ENCODE data around the gene TRIM9.
"Not testable (repeated sequence)": the region's sequence is repeated elsewhere in the genome, so short reads cannot be mapped to it uniquely, and the experiment has no call there.

Gene TRIM9

GRCh38 chr14:50974118-50974517 is 120.8 kb downstream of the TRIM9 start:
- H3K27ac Mint-ChIP-seq: no peak overlapping the region
- peaks cover 19 to 62% of the 10 kb centered on the region in 2 donors for H3K27me3 Mint-ChIP-seq
- no peaks in the 10 kb centered on the region for H3K9me3 Mint-ChIP-seq
- H3K36me3 Mint-ChIP-seq (ENCODE audit: insufficient read depth): no peaks in the 10 kb centered on the region
- no peaks in the 10 kb centered on the region for H3K4me1 Mint-ChIP-seq (ENCODE audit: low read depth in 2 of 2)
- no peak for ATAC-seq (replicated peaks)
- no peak for DNase-seq
- H3K4me3 Mint-ChIP-seq: no peak overlapping the region

GRCh38 chr14:50972734-50973133 is 122.2 kb downstream of the TRIM9 start:
- Mint-ChIP-seq H3K27ac (no peak overlapping the region), H3K4me3 (no peak overlapping the region), H3K36me3 (ENCODE audit: insufficient read depth) (no peaks in the 10 kb centered on the region), H3K4me1 (ENCODE audit: low read depth in 2 of 2) (no peaks in the 10 kb centered on the region), H3K9me3 (no peaks in the 10 kb centered on the region), H3K27me3 (peaks cover 14 to 59% of the 10 kb centered on the region in 2 donors)
- ATAC-seq (replicated peaks): no peak
- DNase-seq: no peak

- H3K4me1 Mint-ChIP-seq (ENCODE audit: low read depth in 2 of 2): no peaks in the 10 kb centered on the region
- H3K27me3 Mint-ChIP-seq: peaks cover 6 to 46% of the 10 kb centered on the region in 2 donors
- H3K27ac Mint-ChIP-seq: no peak overlapping the region
Observed at GRCh38 chr14:50970886-50971781, 123.8 kb downstream of the TRIM9 start.

GRCh38 chr14:50967790-50968189 is 127.1 kb downstream of the TRIM9 start:
- H3K4me1 Mint-ChIP-seq (ENCODE audit: low read depth in 2 of 2): no peaks in the 10 kb centered on the region
- H3K4me3 Mint-ChIP-seq: no peak overlapping the region
- ATAC-seq (replicated peaks) (no peak), DNase-seq (no peak)
- no peaks in the 10 kb centered on the region for H3K9me3 Mint-ChIP-seq
- H3K27ac Mint-ChIP-seq: no peak overlapping the region
- no peaks in the 10 kb centered on the region for H3K36me3 Mint-ChIP-seq (ENCODE audit: insufficient read depth)
- peaks cover 19 to 40% of the 10 kb centered on the region in 2 donors for H3K27me3 Mint-ChIP-seq

More at GRCh38 chr14:50970886-50971781, 123.8 kb downstream of the TRIM9 start:
- no peak overlapping the region for H3K4me3 Mint-ChIP-seq
- ATAC-seq (replicated peaks) (no peak), DNase-seq (no peak)
- H3K9me3 Mint-ChIP-seq: no peaks in the 10 kb centered on the region
- H3K36me3 Mint-ChIP-seq (ENCODE audit: insufficient read depth): no peaks in the 10 kb centered on the region

- no peaks in the 10 kb centered on the region for H3K36me3 Mint-ChIP-seq (ENCODE audit: insufficient read depth)
- DNase-seq (no peak), ATAC-seq (replicated peaks) (no peak)
- no peaks in the 10 kb centered on the region for H3K9me3 Mint-ChIP-seq
- no peaks in the 10 kb centered on the region for H3K4me1 Mint-ChIP-seq (ENCODE audit: low read depth in 2 of 2)
- H3K4me3 Mint-ChIP-seq: no peak overlapping the region
- no peak overlapping the region for H3K27ac Mint-ChIP-seq
- H3K27me3 Mint-ChIP-seq: peaks cover 13 to 36% of the 10 kb centered on the region in 2 donors
Observed at GRCh38 chr14:50967103-50967502, 127.8 kb downstream of the TRIM9 start.

- Mint-ChIP-seq H3K27me3 (peaks cover 20 to 45% of the 10 kb centered on the region in 2 donors), H3K36me3 (ENCODE audit: insufficient read depth) (no peaks in the 10 kb centered on the region), H3K4me3 (no peak overlapping the region), H3K9me3 (no peaks in the 10 kb centered on the region), H3K4me1 (ENCODE audit: low read depth in 2 of 2) (peaks cover 0 to 2% of the 10 kb centered on the region in 2 donors), H3K27ac (no peak overlapping the region)
- ATAC-seq (replicated peaks) (no peak), DNase-seq (no peak)
Observed at GRCh38 chr14:50964683-50965390, 130.1 kb downstream of the TRIM9 start.

- H3K9me3 Mint-ChIP-seq: no peaks in the 10 kb centered on the region
- peaks cover 20 to 36% of the 10 kb centered on the region in 2 donors for H3K27me3 Mint-ChIP-seq
- H3K4me1 Mint-ChIP-seq (ENCODE audit: low read depth in 2 of 2): peaks cover 0 to 2% of the 10 kb centered on the region in 2 donors
- no peak overlapping the region for H3K27ac Mint-ChIP-seq
- DNase-seq (no peak), ATAC-seq (replicated peaks) (no peak)
- H3K36me3 Mint-ChIP-seq (ENCODE audit: insufficient read depth): no peaks in the 10 kb centered on the region
- no peak overlapping the region for H3K4me3 Mint-ChIP-seq
Observed at GRCh38 chr14:50963919-50964318, 131.0 kb downstream of the TRIM9 start.

GRCh38 chr14:50961605-50962221 is 133.2 kb downstream of the TRIM9 start:
- H3K4me1 Mint-ChIP-seq (ENCODE audit: low read depth in 2 of 2): peaks cover 0 to 2% of the 10 kb centered on the region in 2 donors
- DNase-seq (no peak), ATAC-seq (replicated peaks) (no peak)
- no peak overlapping the region for H3K4me3 Mint-ChIP-seq
- H3K27ac Mint-ChIP-seq: no peak overlapping the region
- no peaks in the 10 kb centered on the region for H3K9me3 Mint-ChIP-seq
- H3K27me3 Mint-ChIP-seq: peaks cover 20 to 28% of the 10 kb centered on the region in 2 donors
- no peaks in the 10 kb centered on the region for H3K36me3 Mint-ChIP-seq (ENCODE audit: insufficient read depth)

- peaks cover 7 to 17% of the 10 kb centered on the region in 2 donors for H3K27me3 Mint-ChIP-seq
- H3K27ac Mint-ChIP-seq: no peak overlapping the region
- H3K4me3 Mint-ChIP-seq: no peak overlapping the region
- no peak for ATAC-seq (replicated peaks)
- no peak for DNase-seq
- H3K9me3 Mint-ChIP-seq: no peaks in the 10 kb centered on the region
- no peaks in the 10 kb centered on the region for H3K36me3 Mint-ChIP-seq (ENCODE audit: insufficient read depth)
- peaks cover 0 to 2% of the 10 kb centered on the region in 2 donors for H3K4me1 Mint-ChIP-seq (ENCODE audit: low read depth in 2 of 2)
Observed at GRCh38 chr14:50957296-50957695, 137.6 kb downstream of the TRIM9 start.

- not testable (repeated sequence) for H3K36me3 Mint-ChIP-seq (ENCODE audit: insufficient read depth); H3K4me3 Mint-ChIP-seq; ATAC-seq (replicated peaks); DNase-seq; H3K27ac Mint-ChIP-seq; H3K4me1 Mint-ChIP-seq (ENCODE audit: low read depth in 2 of 2); H3K27me3 Mint-ChIP-seq; H3K9me3 Mint-ChIP-seq
Observed at GRCh38 chr14:50956421-50956820, 138.5 kb downstream of the TRIM9 start.

GRCh38 chr14:50955373-50956043 is 139.4 kb downstream of the TRIM9 start:
- ATAC-seq (replicated peaks): no peak
- no peak overlapping the region for H3K4me3 Mint-ChIP-seq
- H3K4me1 Mint-ChIP-seq (ENCODE audit: low read depth in 2 of 2): no peaks in the 10 kb centered on the region
- no peaks in the 10 kb centered on the region for H3K36me3 Mint-ChIP-seq (ENCODE audit: insufficient read depth)
- no peaks in the 10 kb centered on the region for H3K27me3 Mint-ChIP-seq
- DNase-seq: no peak
- no peaks in the 10 kb centered on the region for H3K9me3 Mint-ChIP-seq
- no peak overlapping the region for H3K27ac Mint-ChIP-seq

GRCh38 chr14:50954811-50955372 is 140.0 kb downstream of the TRIM9 start:
- Mint-ChIP-seq H3K4me1 (ENCODE audit: low read depth in 2 of 2) (no peaks in the 10 kb centered on the region), H3K27ac (no peak overlapping the region), H3K27me3 (no peaks in the 10 kb centered on the region), H3K9me3 (no peaks in the 10 kb centered on the region), H3K36me3 (ENCODE audit: insufficient read depth) (no peaks in the 10 kb centered on the region), H3K4me3 (no peak overlapping the region)
- DNase-seq (no peak), ATAC-seq (replicated peaks) (no peak)

- no peaks in the 10 kb centered on the region for H3K9me3 Mint-ChIP-seq
- H3K27ac Mint-ChIP-seq: no peak overlapping the region
- ATAC-seq (replicated peaks) (no peak), DNase-seq (no peak)
- H3K27me3 Mint-ChIP-seq: no peaks in the 10 kb centered on the region
- H3K36me3 Mint-ChIP-seq (ENCODE audit: insufficient read depth): no peaks in the 10 kb centered on the region
- H3K4me3 Mint-ChIP-seq: no peak overlapping the region
- no peaks in the 10 kb centered on the region for H3K4me1 Mint-ChIP-seq (ENCODE audit: low read depth in 2 of 2)
Observed at GRCh38 chr14:50953502-50953901, 141.4 kb downstream of the TRIM9 start.

Measured in effector memory CD8-positive, alpha-beta T cell (primary cell).